GM18519 (cell line): Measurements from ENCODE around the gene RPS15A.
A peak's percentile ranks its signal among the peaks of the same experiment; 100 is the strongest.
"Not testable (repeated sequence)": the region's sequence is repeated elsewhere in the genome, so short reads cannot be mapped to it uniquely, and the experiment has no call there.

Experiments
- ATAC-seq: cut with Tn5 transposase; IDR thresholded peaks from one replicate; pipeline ENCODE4 v1.9.1; 2021; ENCODE audit warnings: mild to moderate bottlenecking, moderate library complexity; ENCODE audit not compliant: unreplicated experiment, low FRiP score

The RPS15A gene

DNA sequence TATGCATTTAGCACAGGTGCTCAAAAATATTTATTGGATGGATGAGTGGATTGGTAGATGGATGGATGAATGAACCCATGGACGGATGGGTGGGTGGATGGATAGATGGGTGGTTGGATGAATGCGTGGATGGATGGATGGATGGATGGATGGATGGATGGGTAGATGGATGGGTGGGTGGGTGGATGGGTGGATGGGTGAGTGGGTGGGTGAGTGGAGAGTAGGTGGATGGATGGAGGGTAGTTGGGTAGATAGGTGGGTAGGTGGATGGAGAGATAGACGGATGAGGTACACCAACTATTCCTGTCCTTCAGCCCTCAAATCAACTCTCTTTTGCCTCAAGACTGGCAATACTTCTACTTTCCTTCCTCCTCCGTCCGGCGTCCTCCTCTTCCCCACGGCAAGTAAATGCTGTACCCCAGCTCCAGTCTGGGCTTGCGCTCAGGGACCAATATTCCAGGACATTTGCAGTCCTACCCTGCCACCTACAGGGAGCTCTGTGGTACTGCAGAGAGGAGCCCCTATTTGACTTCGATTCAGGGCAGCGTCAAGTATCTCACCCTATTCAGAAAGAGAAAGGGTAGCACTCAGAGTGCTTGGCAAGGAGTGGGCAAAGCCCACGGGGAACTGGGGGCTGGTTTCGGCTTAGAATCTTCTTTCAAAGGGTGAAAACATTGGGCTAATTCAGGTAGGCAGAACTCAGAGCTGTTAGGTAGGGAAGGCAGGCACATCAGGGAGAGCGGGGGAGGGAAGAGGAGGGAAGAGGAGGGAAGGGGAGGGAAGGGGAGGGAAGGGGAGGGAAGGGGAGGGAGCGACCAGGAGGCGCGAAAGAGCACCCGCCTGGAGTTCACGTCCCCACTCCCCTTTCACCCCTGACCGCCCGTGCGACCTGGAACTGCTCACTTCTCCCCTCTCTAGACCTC is 30.3 kb downstream of the RPS15A start:
- ATAC-seq, result peak; percentile 51

DNA sequence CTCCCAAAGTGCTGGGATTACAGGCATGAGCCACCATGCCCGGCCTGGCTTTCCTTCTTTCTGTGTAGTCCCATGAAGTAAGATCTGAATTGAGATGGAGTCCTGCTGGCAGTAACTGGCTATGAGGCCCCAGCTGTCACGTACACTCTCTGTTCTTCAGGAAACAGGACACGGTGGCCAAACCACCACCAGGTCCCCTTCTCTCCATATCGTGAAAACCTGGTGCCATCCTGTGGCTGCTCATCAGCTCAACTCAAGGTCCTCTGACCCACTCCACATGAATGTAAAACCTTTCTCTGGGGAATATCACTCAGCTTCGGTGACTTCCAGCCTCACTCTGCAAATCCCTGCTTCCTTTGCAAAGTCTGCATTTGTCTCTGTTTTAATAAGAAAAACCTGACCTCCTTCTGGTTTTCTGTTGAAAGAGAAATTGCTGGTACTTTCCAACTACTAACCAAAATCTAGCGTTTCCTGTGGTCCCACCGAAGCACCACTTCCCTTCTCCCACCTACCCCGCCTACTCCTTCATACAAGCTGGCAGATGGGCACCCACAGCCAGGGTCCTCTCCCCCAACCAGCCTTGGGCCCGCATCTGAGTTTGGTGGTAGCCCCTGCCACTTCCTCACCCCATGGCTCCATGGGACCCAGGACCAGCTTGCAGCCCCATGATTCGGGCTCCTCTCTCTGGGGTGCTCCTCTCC is 32.0 kb downstream of the RPS15A start:
- not testable (repeated sequence) for ATAC-seq

DNA sequence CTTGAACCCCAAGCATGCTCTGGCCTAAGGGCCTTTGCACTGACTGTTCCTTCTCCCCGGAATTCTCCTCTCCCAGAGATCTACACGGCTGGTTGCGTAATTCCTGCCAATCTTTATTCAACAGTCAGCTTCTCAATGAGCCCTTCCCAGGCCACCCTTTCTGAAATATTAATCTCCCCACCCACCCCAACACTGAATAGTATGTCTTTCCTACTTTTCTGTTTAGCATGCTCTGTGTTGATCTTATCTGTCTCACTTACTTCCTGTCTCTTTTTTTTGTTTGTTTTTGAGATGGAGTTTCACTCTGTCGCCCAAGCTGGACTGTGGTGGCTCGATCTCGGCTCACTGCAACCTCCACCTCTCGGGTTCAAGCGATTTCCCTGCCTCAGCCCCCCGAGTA is 33.5 kb downstream of the RPS15A start:
- ATAC-seq, result not testable (repeated sequence)

DNA sequence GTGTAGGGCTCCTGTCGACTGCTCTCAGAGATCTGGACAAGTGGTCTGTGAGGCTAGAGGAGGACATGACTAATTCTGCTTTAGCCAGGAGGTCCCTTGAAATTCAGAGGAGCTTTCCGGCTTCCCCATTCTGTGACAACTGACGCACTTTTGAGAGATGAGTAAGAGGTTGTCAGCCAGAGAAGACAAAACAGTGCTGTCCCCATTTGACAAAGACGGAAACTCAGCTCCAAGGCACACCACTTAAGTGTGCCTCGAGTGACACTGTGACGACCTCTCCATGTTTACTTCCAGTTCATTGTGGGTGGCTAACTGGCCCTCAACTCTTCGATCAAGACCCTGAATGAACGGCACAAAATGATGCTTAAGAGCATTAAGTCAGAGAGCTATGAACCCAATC is 47.3 kb downstream of the RPS15A start:
- ATAC-seq, result not testable (repeated sequence)

DNA sequence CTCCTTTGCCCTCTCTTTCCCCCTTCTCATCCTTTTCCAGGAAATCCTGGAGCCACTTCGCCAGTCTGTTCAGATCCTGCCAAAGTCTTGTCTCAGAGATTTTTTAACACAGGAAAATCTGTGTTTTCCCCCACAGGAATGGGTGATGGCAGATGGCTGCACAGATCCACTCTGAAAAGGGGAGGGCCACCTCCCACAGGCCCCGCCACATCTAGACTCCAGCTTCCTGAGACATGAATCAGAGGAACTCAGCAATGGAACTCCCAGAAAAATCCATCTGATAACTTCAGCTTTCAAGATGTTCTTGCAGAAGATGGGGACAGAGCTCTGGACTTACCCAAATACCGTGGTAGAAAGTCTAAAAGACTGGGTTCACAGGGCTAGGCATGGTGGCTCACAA is 50.1 kb downstream of the RPS15A start:
- not testable (repeated sequence) for ATAC-seq

DNA sequence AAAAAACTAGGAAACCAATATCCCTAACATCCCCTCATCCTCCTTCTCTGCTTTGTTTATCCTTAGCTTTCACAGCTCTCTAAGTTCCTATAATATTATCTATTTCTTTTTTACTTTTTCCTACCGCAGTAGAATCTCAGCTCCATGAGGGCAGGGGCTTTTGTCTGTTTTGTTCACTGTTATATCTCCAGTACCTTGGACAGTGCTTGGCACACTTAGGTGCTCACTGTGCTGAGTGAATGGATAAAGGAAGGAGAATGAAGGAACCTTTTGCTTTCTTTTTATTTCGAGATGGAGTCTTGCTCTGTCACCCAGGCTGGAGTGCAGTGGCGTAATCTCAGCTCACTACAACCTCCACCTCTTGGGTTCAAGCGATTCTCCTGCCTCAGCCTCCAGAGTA is 51.4 kb downstream of the RPS15A start:
- ATAC-seq, result not testable (repeated sequence)

DNA sequence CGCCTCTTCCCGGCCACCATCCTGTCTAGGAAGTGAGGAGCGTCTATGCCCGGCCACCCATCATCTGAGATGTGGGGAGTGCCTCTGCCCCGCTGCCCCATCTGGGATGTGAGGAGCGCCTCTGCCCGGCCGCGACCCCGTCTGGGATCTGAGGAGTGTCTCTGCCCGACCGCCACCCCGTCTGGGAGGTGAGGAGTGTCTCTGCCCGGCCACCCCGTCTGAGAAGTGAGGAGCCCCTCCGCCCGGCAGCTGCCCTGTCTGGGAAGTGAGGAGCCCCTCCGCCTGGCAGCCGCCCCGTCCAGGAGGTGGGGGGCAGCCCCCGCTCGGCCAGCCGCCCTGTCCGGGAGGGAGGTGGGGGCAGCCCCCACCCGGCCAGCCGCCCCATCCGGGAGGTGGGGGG is 55.9 kb downstream of the RPS15A start:
- not testable (repeated sequence) for ATAC-seq
